ENCODE results near the gene DDI2.

DNA sequence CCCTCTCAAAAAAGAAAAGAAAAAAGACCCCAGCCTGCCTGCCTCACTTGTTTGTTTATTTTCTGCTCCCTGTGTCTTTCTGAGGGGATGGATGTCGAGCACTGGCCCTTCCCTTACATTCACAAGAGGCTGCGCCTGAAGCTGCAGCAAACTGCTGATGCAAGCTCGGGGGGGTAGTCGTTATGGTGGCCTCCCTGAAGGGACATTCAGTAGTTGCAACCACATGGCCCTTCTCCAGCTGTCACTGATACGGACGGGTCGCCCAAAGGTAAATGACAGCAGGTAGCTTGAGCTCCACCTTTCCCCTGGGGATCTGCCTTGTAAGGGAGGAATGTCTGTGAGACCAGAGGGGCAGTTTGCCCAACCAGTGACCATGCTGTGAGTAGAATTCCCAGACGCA lies 84.5 kb downstream of the DDI2 start:
- TF ChIP-seq, protein P1, sequence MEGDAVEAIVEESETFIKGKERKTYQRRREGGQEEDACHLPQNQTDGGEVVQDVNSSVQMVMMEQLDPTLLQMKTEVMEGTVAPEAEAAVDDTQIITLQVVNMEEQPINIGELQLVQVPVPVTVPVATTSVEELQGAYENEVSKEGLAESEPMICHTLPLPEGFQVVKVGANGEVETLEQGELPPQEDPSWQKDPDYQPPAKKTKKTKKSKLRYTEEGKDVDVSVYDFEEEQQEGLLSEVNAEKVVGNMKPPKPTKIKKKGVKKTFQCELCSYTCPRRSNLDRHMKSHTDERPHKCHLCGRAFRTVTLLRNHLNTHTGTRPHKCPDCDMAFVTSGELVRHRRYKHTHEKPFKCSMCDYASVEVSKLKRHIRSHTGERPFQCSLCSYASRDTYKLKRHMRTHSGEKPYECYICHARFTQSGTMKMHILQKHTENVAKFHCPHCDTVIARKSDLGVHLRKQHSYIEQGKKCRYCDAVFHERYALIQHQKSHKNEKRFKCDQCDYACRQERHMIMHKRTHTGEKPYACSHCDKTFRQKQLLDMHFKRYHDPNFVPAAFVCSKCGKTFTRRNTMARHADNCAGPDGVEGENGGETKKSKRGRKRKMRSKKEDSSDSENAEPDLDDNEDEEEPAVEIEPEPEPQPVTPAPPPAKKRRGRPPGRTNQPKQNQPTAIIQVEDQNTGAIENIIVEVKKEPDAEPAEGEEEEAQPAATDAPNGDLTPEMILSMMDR (conservative IDR thresholded peaks at IDR 0.05; ENCODE audit: low read length): no peak
- no peak for TF ChIP-seq EZH2phosphoT487 (IDR thresholded peaks at IDR 0.05; ENCODE audit: borderline replicate concordance)

Data from Loucy (cell line).